Endodermal cell (in vitro differentiated cells): Measurements from ENCODE around the gene STAC2. TPM values are rescaled to one million over a fixed set of nuclear protein-coding genes. Genes with fewer than 3 reads are reported as not detected.
"Not testable (repeated sequence)": the region's sequence is repeated elsewhere in the genome, so short reads cannot be mapped to it uniquely, and the experiment has no call there.

Source experiments
- DNase-seq: peaks from one replicate; pipeline ENCODE4 v3.0.0-alpha.2; 2017
- H3K27ac ChIP-seq: 2 replicates; pipeline ENCODE4 v1.5.1; 2013; ENCODE audit warnings: mild to moderate bottlenecking, low read depth, low read length, moderate library complexity
- H3K27me3 ChIP-seq: 2 replicates; pipeline ENCODE4 v1.6.1; 2013; ENCODE audit warnings: mild to moderate bottlenecking, low read length, moderate library complexity; ENCODE audit not compliant: insufficient read depth, control insufficient read depth, poor library complexity, severe bottlenecking
- H3K36me3 ChIP-seq: 2 replicates; pipeline ENCODE4 v1.7.0; 2013; ENCODE audit warnings: mild to moderate bottlenecking, low read length, moderate library complexity; ENCODE audit not compliant: control insufficient read depth, insufficient read depth
- H3K4me1 ChIP-seq: one replicate; pipeline ENCODE4 v1.7.0; 2013; ENCODE audit warnings: low read length; ENCODE audit not compliant: control insufficient read depth, insufficient read depth
- H3K4me3 ChIP-seq: 2 replicates; pipeline ENCODE4 v1.5.1; 2013; ENCODE audit warnings: mild to moderate bottlenecking, low read length, moderate library complexity
- H3K9ac ChIP-seq: 2 replicates; pipeline ENCODE4 v1.6.1; 2013; ENCODE audit warnings: mild to moderate bottlenecking, low read length, moderate library complexity; ENCODE audit not compliant: poor library complexity, severe bottlenecking; ENCODE audit errors: extremely low read depth
- H3K9me3 ChIP-seq: 2 replicates; pipeline ENCODE4 v1.6.1; 2013; ENCODE audit warnings: mild to moderate bottlenecking, low read length, moderate library complexity; ENCODE audit not compliant: control insufficient read depth
- H3K27ac Mint-ChIP-seq: 2 replicates; pipeline ENCODE4 v1.8.0; 2020; ENCODE audit warnings: mixed read lengths
- H3K27me3 Mint-ChIP-seq: 2 replicates; pipeline ENCODE4 v1.8.0; 2021; ENCODE audit warnings: mild to moderate bottlenecking, mixed read lengths; ENCODE audit not compliant: insufficient read depth
- H3K36me3 Mint-ChIP-seq: 2 replicates; pipeline ENCODE4 v1.8.0; 2020; ENCODE audit warnings: low read depth, mixed read lengths
- H3K4me1 Mint-ChIP-seq: 2 replicates; pipeline ENCODE4 v1.8.0; 2020; ENCODE audit warnings: mixed read lengths
- H3K4me3 Mint-ChIP-seq: 2 replicates; pipeline ENCODE4 v1.8.0; 2020; ENCODE audit warnings: mild to moderate bottlenecking, moderate library complexity, mixed read lengths
- H3K9me3 Mint-ChIP-seq: 2 replicates; pipeline ENCODE4 v1.8.0; 2020; ENCODE audit warnings: mild to moderate bottlenecking, mixed read lengths
- WGBS, 2 experiments: methylation state at CpG; one replicate each; pipeline versions ENCODE4 v1.1.5 to v1.1.7; 2013; ENCODE audit warnings: missing lambda C conversion rate in 2 of 2, mixed read lengths in 1 of 2; ENCODE audit not compliant: insufficient coverage in 1 of 2, insufficient read length in 1 of 2; 5-methylcytosine and 5-hydroxymethylcytosine counted together
- total RNA-seq, 2 donors: library from RNA; stranded (reverse); fragmentation: NEBNext Ultra II Directional in 1 of 2; extraction: Animal tissue kit (Norgen Biotek cat#: 25700) in 1 of 2; gene quantifications; 2 replicates in 1 of 2; 3 replicates in 1 of 2; pipeline ENCODE4 v1.2.1, GENCODE V29; 2021
- TF ChIP-seq, protein P1 (sequence below): fragments of 200-600 bp; sonication (generic); conservative IDR thresholded peaks from 2 replicates; pipeline ENCODE4 v1.5.0; 2021; ENCODE audit warnings: antibody characterized with exemption, mild to moderate bottlenecking

Gene STAC2
- total RNA-seq, 2 donors from 2014 or later = 0.35 to 0.46 TPM

DNA sequence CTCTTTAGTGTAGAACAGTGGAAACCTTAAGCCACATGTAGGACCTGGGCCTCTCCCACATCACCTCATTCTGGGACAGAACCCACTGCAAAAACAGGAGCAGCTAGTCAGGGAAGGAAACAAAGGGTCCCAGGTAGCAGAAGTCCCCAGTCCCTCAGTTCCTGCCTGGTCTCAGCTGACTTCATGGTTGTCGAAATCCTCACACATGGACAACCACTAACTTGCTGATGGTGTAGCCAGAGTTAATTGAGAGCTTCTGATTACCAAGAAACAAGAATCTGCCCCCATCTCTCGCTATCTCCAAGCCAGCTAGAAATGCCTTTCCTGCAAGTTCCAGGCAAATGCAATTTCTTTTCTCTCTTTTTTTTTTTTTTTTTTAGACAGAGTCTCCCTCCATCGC is 56.2 kb downstream of the STAC2 start:
- WGBS, 2 experiments = 95 to 99% methylated on average over 2 to 3 of the region's 3 CpGs
- no peak overlapping the region for H3K27ac Mint-ChIP-seq
- TF ChIP-seq, protein P1, sequence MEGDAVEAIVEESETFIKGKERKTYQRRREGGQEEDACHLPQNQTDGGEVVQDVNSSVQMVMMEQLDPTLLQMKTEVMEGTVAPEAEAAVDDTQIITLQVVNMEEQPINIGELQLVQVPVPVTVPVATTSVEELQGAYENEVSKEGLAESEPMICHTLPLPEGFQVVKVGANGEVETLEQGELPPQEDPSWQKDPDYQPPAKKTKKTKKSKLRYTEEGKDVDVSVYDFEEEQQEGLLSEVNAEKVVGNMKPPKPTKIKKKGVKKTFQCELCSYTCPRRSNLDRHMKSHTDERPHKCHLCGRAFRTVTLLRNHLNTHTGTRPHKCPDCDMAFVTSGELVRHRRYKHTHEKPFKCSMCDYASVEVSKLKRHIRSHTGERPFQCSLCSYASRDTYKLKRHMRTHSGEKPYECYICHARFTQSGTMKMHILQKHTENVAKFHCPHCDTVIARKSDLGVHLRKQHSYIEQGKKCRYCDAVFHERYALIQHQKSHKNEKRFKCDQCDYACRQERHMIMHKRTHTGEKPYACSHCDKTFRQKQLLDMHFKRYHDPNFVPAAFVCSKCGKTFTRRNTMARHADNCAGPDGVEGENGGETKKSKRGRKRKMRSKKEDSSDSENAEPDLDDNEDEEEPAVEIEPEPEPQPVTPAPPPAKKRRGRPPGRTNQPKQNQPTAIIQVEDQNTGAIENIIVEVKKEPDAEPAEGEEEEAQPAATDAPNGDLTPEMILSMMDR = no peak
- no peak overlapping the region for H3K4me3 Mint-ChIP-seq
- H3K4me1 Mint-ChIP-seq = peaks cover 10% of the 10 kb centered on the region
- H3K36me3 Mint-ChIP-seq = no peaks in the 10 kb centered on the region
- Histone ChIP-seq H3K36me3 (no peaks in the 10 kb centered on the region), H3K4me1 (no peaks in the 10 kb centered on the region), H3K27ac (no peak overlapping the region), H3K4me3 (no peak overlapping the region), H3K9ac (no peak overlapping the region), H3K27me3 (peaks cover 24% of the 10 kb centered on the region), H3K9me3 (no peaks in the 10 kb centered on the region)
- no peak for DNase-seq
- H3K9me3 Mint-ChIP-seq = peaks cover 7% of the 10 kb centered on the region
- H3K27me3 Mint-ChIP-seq = peaks cover 40% of the 10 kb centered on the region

DNA sequence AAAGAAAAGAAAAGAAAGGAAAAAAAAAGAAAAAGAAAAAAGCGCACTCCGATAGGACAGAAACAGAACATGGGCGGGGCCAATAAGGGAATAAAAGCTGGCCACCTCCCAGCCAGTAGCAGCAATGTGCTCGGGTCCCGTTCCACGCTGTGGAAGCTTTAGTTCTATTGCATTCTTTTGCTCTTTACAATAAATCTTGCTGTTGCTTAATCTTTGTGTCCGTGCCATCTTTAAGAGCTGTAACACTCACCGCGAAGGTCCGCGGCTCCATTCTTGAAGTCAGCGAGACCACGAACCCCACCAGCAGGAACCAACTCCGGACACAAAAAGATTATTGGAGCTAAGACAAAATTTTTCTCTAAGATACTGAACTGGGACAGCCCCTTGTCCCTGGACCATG is 56.6 kb downstream of the STAC2 start:
- no peak overlapping the region for H3K4me3 ChIP-seq
- Mint-ChIP-seq H3K4me3 (no peak overlapping the region), H3K27me3 (peaks cover 42% of the 10 kb centered on the region), H3K4me1 (peaks cover 10% of the 10 kb centered on the region), H3K36me3 (no peaks in the 10 kb centered on the region), H3K27ac (no peak overlapping the region), H3K9me3 (peaks cover 7% of the 10 kb centered on the region)
- TF ChIP-seq, protein P1 = no peak
- H3K36me3 ChIP-seq = no peaks in the 10 kb centered on the region
- H3K27ac ChIP-seq = no peak overlapping the region
- H3K9ac ChIP-seq = no peak overlapping the region
- 95 to 97% methylated on average over 14 of the region's 14 CpGs for WGBS, 2 experiments
- H3K4me1 ChIP-seq = no peaks in the 10 kb centered on the region
- H3K9me3 ChIP-seq = no peaks in the 10 kb centered on the region
- H3K27me3 ChIP-seq = peaks cover 24% of the 10 kb centered on the region
- DNase-seq = no peak

DNA sequence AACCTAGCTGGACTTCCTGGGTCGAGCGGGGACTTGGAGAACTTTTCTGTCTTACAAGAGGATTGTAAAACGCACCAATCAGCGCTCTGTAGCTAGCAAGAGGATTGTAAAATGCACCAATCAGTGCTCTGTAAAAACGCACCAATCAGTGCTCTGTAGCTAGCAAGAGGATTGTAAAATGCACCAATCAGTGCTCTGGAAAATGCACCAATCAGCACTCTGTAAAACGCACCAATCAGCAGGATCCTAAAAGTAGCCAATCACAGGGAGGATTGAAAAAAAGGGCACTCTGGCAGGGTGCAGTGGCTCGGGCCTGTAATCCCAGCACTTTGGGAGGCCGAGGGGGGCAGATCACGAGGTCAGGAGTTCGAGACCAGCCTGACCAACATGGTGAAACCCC is 57.2 kb downstream of the STAC2 start:
- not testable (repeated sequence) for H3K9me3 Mint-ChIP-seq, DNase-seq
- WGBS, 2 experiments = 97 to 98% methylated on average over 10 of the region's 10 CpGs

GRCh38 chr17:39167476-39167875 is 58.3 kb downstream of the STAC2 start:
- Mint-ChIP-seq H3K27ac (no peak overlapping the region), H3K27me3 (peaks cover 50% of the 10 kb centered on the region), H3K4me1 (peaks cover 10% of the 10 kb centered on the region), H3K9me3 (peaks cover 7% of the 10 kb centered on the region), H3K4me3 (no peak overlapping the region), H3K36me3 (no peaks in the 10 kb centered on the region)
- H3K27ac ChIP-seq = no peak overlapping the region
- no peak for DNase-seq
- 78 to 88% methylated on average over 1 to 2 of the region's 2 CpGs for WGBS, 2 experiments
- TF ChIP-seq, protein P1 = no peak
- H3K36me3 ChIP-seq = no peaks in the 10 kb centered on the region
- no peak overlapping the region for H3K4me3 ChIP-seq
- H3K4me1 ChIP-seq = no peaks in the 10 kb centered on the region
- no peaks in the 10 kb centered on the region for H3K9me3 ChIP-seq
- no peak overlapping the region for H3K9ac ChIP-seq
- H3K27me3 ChIP-seq = peaks cover 24% of the 10 kb centered on the region

More for the DNA sequence above, 57.2 kb downstream of the STAC2 start:
- not testable (repeated sequence) for H3K4me3 Mint-ChIP-seq, H3K4me1 ChIP-seq, H3K9ac ChIP-seq, H3K27ac Mint-ChIP-seq, H3K4me3 ChIP-seq, H3K36me3 Mint-ChIP-seq, H3K36me3 ChIP-seq, H3K27ac ChIP-seq, H3K9me3 ChIP-seq
- H3K27me3 ChIP-seq = peaks cover 24% of the 10 kb centered on the region
- H3K27me3 Mint-ChIP-seq = peaks cover 45% of the 10 kb centered on the region
- peaks cover 10% of the 10 kb centered on the region for H3K4me1 Mint-ChIP-seq
